ENCODE results near the gene ZNF530. TPM values are rescaled to one million over a fixed set of nuclear protein-coding genes. Genes with fewer than 3 reads are reported as not detected.

ZNF530 gene
- total RNA-seq = 1.6 and 2.6 TPM in 2 replicates

DNA sequence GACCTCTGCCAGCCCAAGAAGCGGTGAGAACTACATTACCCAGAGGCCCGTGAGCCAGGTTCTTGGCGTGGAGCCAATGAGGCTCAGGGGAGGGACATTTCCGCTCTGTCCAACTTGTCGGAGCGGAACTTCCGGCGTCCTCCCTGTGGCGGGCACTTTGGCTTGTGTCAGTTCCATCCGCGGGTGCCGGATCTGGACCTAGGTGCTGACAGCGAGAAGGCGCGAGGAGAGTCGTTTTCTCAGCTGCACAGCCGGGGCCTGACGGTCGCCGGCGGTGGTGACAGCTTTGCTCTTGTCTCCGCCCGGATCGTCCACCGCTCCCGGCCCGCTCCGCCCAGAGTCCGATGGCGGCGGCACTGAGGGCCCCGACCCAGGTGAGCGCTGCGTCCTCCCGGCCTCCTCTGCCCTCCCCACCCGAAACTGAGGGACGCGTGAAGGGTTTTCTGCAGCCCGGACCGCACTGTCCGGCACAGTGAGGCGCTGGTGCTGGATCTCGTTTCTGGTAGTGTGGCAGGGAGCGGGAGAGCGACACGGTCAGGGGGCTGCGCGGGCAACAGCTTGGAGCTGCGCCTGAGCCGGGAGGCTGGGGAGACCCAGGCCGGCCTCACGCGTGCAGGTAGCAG is at the start of gene ZNF530:
TSS of gene ZNF530 (plus strand) at position 125 of the 623 bp plus-strand sequence. CDS start 4,461 bp downstream, outside the sequence.

GRCh38 chr19:57559404-57560025 is 40.2 kb upstream of the ZNF530 start, which contains the start of gene ZNF550:
ZNF550 (minus strand) TSS chr19:57559863; CDS start chr19:57559682, 181 bp downstream.

DNA sequence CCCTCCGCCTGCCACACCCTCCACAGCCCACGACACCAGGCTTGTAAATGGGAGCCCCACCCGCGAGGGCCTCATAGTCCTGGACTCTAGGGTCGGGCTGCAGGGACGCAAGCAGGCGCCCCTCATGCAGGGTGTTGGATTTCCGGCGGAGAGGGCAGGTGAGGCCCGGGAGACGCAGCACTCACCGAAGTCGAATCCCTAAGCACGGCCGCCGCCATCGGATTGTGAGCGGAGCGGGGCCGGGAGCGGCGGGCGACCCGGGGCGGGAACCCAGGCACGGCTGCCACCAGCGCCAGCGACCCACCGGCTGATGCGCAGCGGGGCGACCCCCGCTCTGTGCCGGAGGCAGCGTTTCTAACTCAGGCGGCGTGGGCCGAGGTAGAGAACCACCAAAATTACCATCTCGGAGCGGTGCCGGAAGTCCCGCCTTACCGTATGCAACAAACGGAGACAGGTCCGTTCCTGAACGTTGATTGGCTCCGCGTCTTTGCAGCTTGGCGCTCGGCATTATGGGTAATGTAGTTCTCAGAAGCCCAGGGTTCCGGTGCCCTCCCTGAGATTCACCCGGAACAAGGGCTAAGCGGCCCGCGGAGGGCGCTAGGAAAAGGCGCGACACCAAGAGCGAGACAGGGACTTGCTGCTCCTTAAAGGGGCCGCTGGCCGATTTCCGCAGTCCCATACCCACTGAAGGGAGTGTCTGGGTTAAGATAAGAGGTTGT is 21.0 kb upstream of the ZNF530 start, which contains the start of gene ZNF416:
TSS of gene ZNF416 (minus strand) at position 425 of the 719 bp plus-strand sequence. CDS start at position 218, 207 bp downstream.

GRCh38 chr19:57583521-57584416 is 15.9 kb upstream of the ZNF530 start, which contains the start of gene ZIK1:
ZIK1 (plus strand) TSS chr19:57584145; CDS start chr19:57584357, 212 bp downstream.

DNA sequence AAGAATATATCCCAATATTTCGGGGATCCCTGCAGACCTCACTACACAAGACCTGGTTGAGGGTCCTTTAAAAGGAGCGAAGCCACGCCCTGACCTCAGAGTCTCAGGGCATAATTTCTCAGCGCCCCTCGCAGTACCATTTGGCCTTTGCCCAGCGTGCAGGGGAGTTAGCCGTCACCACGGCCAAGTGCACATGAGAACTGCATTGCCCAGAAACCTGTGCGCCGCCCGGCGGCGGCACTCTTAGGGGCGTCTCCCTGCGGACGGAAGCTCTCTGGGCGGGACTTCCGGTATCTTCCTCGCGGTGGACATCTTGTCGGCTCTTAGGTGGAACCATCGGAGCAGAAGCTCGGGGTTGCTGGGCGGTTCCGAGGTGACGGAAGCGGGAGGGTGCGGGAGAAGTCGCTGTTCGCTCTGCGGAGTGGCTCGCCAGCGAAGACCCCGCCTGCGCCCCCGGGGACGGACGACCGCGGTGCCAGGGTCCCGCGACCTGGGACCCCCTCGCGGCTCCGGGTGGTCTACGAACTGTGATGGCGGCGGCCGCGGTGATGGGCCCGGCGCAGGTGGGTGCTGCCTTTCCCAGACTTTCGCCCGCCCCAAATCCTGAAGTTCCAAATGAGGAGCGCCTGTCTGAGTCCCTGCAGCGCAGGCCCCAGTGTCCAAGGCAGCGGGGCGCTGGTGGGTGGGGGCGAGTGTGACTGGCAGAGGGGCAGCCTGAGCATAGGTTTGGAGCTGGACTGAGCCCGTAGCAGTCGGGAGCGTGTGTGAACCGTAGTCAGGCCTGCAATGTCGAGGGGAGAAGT is 14.5 kb downstream of the ZNF530 start, which contains the start of gene ZNF134:
TSS of gene ZNF134 (plus strand) at position 302 of the 803 bp plus-strand sequence. CDS start 5,227 bp downstream, outside the sequence.

GRCh38 chr19:57632987-57633831 is 33.5 kb downstream of the ZNF530 start, which contains the start of gene ZNF211:
ZNF211 (plus strand) TSS chr19:57633168; CDS start chr19:57633347, 179 bp downstream.

Other genes starting within 250 kb of the ZNF530 start
- gene ZNF304, start 248.6 kb upstream of the ZNF530 start, total RNA-seq = 9.4 and 10.7 TPM in 2 replicates
- gene TRAPPC2B, start 236.3 kb upstream of the ZNF530 start, total RNA-seq = 9.8 and 13.2 TPM in 2 replicates
- gene ZNF547, start 236.3 kb upstream of the ZNF530 start, total RNA-seq = 4.6 and 5.2 TPM in 2 replicates
- 21.5 and 25.4 TPM in 2 replicates for gene ZNF548, start 210.0 kb upstream of the ZNF530 start, total RNA-seq
- 10.4 and 11.5 TPM in 2 replicates for gene ZNF17, start 188.7 kb upstream of the ZNF530 start, total RNA-seq
- gene ZNF749, start 164.6 kb upstream of the ZNF530 start, total RNA-seq = 6.8 and 8.9 TPM in 2 replicates
- gene VN1R1, start 142.7 kb upstream of the ZNF530 start, total RNA-seq = 0.28 and 0.57 TPM in 2 replicates
- gene ZNF772, start 122.3 kb upstream of the ZNF530 start, total RNA-seq = 12.1 and 18.6 TPM in 2 replicates
- gene ZNF419, start 112.1 kb upstream of the ZNF530 start, total RNA-seq = 11.0 and 18.1 TPM in 2 replicates
- 14.8 and 27.3 TPM in 2 replicates for gene ZNF773, start 99.9 kb upstream of the ZNF530 start, total RNA-seq
- gene ZNF549, start 72.5 kb upstream of the ZNF530 start, total RNA-seq = 4.7 and 4.9 TPM in 2 replicates
- 7.3 and 7.8 TPM in 2 replicates for gene ZNF550, start 40.0 kb upstream of the ZNF530 start, total RNA-seq
- 4.7 and 5.0 TPM in 2 replicates for gene ZNF416, start 21.0 kb upstream of the ZNF530 start, total RNA-seq
- gene ZIK1, start 15.7 kb upstream of the ZNF530 start, total RNA-seq = 5.4 and 5.5 TPM in 2 replicates
- 15.5 and 18.8 TPM in 2 replicates for gene ZNF134, start 14.4 kb downstream of the ZNF530 start, total RNA-seq
- gene ZNF211, start 33.3 kb downstream of the ZNF530 start, total RNA-seq = 8.0 and 10.2 TPM in 2 replicates
- not detected in 2 replicates for gene ZSCAN4, start 69.0 kb downstream of the ZNF530 start, total RNA-seq
- gene ZNF551, start 82.1 kb downstream of the ZNF530 start, total RNA-seq = 4.0 and 4.3 TPM in 2 replicates
- 2.8 and 3.6 TPM in 2 replicates for gene ZNF154, start 109.3 kb downstream of the ZNF530 start, total RNA-seq
- 8.9 and 9.2 TPM in 2 replicates for gene ZNF671, start 127.7 kb downstream of the ZNF530 start, total RNA-seq
- 11.2 and 14.1 TPM in 2 replicates for gene ZNF776, start 146.9 kb downstream of the ZNF530 start, total RNA-seq
- gene ZNF586, start 169.8 kb downstream of the ZNF530 start, total RNA-seq = 12.6 and 12.7 TPM in 2 replicates
- 4.7 and 6.0 TPM in 2 replicates for gene ZNF552, start 215.0 kb downstream of the ZNF530 start, total RNA-seq
- gene ZNF587B, start 230.4 kb downstream of the ZNF530 start, total RNA-seq = 14.6 and 18.1 TPM in 2 replicates
- gene ZNF587, start 250.0 kb downstream of the ZNF530 start, total RNA-seq = 18.5 and 20.2 TPM in 2 replicates

Measured in smooth muscle cell of bladder (primary cell).